ENCODE results near the gene TSEN34.
A peak's percentile ranks its signal among the peaks of the same experiment; 100 is the strongest.
"Not testable (repeated sequence)": the region's sequence is repeated elsewhere in the genome, so short reads cannot be mapped to it uniquely, and the experiment has no call there.

The TSEN34 gene

DNA sequence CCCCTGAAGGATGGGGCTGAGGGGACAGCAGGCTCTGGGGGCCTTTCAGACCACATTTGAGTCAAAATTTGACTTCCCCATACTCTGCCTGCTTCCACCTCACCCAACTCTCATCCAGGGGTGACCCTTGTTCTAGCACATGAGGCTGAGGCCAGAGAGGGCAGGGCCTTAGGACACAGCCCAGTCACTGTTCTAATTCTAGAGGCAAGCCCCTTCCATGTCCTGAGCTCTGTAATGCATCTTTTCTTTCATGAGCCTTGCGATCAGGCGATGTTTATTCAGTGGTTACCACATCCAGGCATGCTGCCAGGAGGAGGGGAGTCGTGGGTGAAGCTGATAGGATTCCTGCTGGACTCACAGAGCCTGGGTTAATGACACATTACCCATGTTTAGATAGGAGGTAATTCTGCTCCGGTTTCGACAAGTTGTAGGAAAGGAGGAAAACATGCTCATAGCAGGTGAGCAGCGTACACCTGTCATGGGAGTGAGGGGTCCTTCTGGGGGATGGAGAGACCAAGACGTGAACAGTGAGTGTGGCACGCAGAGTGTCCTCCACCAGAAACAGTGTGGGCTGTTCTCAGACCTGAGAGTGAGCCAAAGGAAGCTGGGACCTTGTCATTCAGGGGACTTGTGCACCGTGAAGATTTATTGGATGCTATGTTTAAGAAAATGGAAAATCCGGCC is 18.8 kb downstream of the TSEN34 start:
- DNase-seq, result peak; percentile 82

DNA sequence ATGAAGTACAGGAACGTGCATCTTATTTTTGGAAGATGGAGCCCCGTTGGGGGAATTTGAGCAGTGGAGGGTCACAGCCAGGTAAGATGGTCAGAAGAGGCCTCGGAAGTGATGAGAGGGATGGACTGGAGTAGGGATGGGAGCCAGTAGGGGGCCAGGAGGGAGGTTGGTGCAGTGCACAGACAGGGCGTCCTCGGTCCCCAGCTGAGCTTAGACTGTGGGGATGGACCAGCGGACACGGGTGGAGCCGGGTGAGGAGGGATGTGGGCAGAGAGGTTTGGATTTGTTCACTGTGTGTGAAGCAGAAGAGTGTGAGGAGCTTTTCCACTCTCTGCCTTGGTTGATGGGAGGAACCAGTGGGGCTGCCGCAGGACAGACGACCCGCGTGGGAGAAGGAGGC is 20.1 kb downstream of the TSEN34 start:
- no peak for DNase-seq

DNA sequence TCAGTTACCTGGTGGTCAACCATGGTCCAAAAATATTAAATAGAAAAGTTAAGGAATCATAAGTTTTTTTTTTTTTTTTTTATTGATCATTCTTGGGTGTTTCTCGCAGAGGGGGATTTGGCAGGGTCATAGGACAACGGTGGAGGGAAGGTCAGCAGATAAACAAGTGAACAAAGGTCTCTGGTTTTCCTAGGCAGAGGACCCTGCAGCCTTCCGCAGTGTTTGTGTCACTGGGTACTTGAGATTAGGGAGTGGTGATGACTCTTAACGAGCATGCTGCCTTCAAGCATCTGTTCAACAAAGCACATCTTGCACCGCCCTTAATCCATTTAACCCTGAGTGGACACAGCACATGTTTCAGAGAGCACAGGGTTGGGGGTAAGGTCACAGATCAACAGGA is 23.1 kb downstream of the TSEN34 start:
- DNase-seq, result not testable (repeated sequence)

DNA sequence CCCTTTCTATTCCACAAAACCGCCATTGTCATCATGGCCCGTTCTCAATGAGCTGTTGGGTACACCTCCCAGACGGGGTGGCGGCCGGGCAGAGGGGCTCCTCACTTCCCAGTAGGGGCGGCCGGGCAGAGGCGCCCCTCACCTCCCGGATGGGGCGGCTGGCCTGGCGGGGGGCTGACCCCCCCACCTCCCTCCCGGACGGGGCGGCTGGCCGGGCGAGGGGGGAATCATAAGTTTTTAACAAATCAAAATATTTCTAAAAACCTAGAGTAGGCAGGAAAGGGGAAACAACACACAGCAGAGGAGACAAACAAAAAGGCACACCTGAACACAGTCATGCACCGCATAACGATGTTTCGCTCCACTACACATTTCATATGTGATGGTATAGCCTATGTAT is 23.6 kb downstream of the TSEN34 start:
- not testable (repeated sequence) for DNase-seq

DNA sequence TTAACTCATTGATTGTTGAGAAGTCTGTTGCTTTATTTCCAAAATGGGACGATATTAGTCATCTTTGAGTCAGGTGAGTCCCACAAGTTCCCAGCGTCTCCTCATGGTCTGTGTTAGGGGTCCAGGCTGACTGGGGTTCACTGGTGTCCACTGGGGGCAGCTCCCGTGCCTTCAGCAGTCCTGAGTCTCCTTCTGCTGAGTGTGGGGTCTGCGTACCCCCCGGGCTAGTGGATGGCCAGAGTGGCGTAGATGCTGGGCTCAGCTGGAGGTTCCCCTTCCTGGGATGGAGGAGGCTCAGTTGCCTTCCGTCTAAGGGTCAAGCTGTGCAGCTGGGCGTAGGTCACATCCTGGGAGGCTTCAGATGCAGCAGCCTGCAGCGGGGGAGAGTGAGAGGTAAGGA is 25.8 kb downstream of the TSEN34 start:
- DNase-seq, result no peak

DNA sequence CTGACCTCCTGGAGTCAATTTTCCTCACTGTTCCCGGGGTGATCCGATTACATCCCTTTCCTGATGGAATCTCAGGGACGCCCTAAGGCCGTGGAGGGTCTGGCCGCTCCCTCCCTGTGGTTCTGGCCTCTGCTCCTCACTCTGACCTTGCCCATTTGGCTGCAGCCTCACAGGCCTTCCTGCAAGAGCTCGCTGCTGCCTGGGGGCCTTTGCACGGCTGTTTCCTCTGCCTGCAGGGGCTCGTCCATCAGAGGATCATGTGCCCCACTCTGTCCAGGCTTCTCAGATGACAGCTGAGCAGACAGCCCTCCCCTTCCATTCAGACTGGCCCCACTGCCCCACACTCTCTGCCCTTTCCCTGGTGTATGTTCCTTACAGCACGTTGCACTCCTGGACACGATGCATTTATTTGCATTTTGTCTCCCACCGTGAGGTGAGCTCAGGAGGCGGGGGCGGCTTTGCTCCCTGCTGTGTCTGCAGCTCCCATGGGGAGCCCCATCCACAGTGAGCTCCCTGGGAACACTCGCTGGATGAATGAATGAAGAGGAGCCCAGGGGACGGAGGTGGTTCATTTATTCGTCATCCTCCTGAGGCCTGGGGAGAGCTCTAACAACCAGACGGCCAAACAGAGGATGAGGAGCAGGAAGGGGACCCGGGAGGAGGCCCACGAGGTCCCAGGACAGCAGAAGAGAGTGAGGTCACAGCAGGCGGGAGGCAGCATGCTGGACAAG is 26.6 kb downstream of the TSEN34 start:
- not testable (repeated sequence) for DNase-seq

DNA sequence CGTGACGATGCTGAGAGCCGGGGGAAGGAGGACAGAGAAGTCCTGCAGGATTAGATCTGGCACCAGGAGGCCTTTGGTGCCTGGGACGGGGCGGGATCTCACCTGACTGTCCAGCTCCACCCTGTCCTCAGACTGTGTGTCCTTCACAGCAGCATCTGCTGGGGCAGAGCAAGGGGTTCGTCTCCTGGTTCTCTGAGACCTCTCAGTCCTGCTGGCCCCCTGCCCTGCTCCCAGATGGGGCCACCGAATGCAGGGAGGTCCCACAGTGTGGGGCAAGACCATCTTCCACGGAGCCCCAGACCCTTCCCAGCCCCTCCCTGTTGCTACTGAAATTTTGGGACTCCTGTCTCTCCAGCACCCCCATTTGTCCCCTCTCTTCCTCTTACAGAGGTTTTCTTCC is 27.2 kb downstream of the TSEN34 start:
- DNase-seq, result no peak

DNA sequence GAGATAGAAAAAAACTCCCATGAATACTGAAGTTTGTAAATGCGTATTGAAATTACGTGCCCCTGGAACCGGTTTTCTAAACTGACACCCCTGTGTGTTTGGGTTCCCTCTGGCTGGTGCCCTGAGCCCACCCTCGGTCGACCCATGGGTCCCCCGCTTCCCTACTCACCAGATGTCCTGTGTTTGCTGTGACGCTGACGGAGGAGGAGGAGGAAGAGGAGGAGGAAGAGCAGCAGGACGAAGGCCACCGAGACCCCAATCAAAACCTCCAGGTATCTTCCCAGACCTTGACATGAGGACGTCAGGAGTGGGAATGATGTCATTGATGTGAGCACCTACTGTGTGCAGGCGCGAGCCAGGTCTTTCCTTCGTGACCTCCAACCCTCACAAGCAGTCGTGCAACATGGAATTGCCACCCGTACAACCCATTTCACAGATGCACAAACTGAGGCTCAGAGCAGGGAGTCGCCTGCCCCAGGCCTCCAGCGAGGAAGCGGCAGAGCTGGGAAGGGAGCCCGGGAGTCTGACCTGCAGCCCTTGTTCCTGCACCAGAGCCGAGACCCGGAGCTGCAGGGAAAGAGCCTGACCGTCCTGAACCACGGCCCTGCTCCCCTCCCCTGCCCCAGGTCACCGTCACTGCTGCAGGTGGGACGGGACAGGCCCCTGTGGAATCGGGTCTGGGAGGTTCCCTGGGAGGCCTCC is 28.0 kb downstream of the TSEN34 start:
- no peak for DNase-seq

DNA sequence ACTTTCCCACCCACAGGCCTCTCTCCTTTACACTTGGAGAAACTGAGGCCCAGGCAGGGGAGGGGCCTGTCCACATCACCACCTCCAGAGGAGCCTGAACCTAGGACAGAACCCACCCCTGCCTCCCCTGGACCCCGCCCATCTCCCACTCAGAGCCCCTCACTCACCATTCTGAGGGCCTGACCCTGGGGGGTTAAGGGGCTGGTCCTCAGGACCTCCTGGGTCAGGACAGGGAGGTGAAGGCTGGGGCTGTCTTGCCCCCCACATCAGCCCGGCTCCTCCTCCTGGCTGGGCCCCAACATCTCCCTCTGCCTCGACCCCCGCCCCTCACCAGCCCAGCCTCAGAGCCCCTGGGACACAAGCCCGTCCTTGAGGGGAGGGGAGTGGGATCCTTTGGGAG is 28.6 kb downstream of the TSEN34 start:
- not testable (repeated sequence) for DNase-seq

DNA sequence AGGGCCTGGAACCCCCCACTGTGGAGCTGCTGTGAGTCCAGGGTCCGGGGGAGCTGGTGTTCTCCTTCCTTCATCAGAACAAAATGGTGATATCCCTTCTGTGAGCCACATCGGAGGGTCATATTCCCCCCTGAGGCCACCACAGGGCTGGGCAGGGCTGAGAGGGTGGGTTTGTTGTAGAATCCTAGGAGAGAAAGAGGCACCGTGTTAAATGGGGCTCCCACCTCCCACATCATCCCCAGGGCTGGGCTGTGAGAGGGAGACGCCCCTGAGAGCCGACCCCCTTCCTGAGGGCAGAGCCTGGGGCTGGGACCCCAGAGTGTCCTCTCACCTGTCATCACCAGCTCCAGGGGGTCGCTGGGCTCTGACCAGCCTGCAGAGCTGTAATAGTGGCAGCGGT is 30.8 kb downstream of the TSEN34 start:
- not testable (repeated sequence) for DNase-seq

DNA sequence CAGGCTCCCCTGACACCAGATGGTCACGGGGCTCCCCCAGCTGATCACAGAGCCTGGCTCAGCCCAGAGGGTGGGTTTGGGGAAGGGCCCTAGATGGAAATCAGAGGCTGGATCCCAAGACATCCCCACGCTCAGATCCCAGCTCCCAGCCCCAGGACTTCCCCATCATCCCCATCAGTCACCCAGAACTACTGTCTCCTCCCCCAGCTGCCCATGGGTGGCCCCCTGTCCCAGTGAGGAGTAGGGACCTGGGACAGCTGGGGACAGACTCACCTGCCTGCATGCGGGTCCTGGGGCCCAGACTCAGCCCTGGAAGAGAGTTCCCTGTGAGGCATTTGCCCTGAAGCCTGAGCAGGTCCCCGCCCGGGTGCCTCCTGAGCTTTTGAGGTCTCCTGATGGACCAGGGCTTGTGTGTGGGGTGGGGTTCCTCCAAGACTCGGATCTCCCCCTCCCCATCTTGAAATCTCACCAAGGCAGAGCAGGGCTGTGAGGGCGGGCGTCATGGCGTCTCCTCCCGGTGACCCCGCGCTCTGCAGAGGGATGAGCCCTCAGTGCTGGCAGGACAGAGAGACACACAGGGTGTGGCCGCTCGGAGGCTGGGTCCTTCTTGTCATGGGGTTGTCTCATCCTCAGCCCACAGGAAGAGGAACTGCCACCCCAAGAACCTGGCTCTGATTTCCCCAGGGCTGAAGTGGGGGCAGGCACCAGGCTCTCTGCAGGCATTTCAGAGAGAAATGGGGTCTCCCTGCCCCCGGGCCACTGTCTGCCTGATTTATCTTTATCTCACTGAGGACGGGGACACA is 31.6 kb downstream of the TSEN34 start, which contains the start of gene LILRB3:
TSS of gene LILRB3 (minus strand) at position 534 of the 803 bp plus-strand sequence. CDS start at position 503, 31 bp downstream.
- not testable (repeated sequence) for DNase-seq

DNA sequence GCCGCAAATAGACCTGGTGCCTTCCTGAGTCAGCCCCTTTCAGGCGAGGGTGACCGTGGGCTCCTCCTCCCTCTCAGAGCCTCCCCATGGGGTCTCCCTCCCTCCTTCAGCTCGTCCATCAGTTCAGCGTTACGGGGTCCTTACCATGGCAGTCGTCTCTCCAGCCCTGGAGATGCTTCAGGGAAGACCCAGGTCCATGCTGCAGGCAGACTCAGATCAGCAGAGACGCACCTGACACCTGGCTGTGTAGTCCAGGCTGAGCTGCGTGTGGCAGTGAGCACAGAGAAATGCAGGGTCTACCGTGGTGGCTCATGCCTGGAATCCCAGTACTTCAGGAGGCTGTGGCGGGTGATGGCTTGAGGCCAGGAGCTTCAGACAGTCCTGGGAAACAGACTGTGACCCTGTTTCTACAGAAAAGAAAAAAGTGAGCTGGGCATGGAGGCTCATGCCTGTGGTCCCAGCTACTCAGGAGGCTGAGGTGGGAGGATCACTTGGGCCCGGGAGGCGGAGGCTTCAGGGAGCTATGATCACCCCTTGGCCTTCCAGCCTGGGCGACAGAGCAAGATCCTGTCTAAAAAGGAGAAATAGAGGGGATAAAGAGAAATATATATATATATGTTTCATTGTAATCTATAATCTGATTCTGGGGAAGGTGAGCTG is 32.3 kb downstream of the TSEN34 start:
- not testable (repeated sequence) for DNase-seq

DNA sequence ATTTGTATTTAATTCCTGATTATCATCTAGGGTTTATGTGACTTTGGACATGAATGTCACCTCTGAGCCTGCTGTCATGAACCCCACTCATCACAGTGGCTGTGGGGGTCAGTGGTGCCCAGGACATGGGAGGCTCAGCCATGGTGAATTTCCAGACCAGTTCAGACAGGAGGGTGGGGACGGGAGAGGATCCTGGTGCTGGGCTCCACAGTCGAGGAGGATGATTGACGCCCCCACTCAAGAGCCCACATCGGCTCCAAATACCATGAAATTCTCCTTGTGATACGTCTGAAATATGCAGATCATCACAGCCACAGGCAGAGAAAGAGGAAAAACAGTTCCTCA is 32.8 kb downstream of the TSEN34 start:
- DNase-seq, result not testable (repeated sequence)

DNA sequence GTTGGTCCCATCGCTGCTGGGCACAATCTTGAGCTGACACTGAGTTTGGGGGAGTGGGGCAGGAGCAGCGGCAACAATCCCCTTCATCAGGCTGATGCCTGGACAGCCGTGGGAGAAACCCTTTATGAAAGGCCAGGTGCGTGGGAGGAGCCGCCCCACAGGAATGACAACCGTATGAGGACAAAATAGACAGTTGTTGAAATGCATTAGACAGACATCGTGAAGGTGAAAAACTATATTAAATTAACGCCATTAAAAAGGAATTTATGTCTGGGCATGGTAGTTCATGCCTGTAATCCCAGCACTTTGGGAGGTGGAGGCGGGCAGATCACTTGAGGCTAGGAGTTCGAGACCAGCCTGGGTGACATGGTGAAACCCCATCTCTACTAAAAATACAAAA is 33.5 kb downstream of the TSEN34 start:
- not testable (repeated sequence) for DNase-seq

DNA sequence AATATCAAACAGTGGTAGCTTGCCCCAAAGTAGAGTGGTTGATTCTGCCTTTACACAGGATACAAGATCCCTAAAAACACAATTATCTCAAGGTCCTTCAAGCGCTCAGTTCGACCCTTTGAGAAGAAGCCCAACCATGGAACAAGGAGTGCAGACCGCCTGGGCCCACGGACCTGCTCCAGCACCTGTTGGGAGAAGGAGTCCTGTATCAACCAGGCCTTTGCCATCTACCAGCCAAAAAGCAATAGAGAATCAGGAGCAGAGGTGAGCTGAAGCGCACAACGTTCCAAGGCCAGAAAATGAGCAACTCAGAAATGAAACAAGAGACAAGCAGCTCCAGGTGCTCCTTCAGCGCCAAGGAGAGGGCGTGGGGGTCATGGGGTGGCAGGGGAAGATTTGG is 38.0 kb downstream of the TSEN34 start:
- no peak for DNase-seq

DNA sequence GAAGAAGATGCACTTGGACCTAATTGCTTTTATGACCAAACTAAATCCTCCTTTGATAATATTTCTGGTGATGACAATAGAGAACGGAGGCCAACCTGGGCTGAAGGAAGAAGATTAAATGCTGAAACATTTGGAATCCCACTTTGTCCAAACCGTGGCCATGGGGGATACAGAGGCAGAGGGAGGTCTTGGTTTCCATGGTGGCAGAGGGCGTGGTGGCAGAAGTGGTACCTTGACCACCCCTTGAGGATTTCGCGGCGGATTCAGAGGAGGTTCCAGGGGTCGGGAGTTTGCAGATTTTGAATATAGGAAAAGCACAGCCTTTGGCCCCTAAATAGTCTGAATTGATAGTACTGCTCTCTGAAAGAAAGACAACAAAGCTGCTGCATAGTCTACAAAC is 38.9 kb downstream of the TSEN34 start:
- DNase-seq, result no peak

DNA sequence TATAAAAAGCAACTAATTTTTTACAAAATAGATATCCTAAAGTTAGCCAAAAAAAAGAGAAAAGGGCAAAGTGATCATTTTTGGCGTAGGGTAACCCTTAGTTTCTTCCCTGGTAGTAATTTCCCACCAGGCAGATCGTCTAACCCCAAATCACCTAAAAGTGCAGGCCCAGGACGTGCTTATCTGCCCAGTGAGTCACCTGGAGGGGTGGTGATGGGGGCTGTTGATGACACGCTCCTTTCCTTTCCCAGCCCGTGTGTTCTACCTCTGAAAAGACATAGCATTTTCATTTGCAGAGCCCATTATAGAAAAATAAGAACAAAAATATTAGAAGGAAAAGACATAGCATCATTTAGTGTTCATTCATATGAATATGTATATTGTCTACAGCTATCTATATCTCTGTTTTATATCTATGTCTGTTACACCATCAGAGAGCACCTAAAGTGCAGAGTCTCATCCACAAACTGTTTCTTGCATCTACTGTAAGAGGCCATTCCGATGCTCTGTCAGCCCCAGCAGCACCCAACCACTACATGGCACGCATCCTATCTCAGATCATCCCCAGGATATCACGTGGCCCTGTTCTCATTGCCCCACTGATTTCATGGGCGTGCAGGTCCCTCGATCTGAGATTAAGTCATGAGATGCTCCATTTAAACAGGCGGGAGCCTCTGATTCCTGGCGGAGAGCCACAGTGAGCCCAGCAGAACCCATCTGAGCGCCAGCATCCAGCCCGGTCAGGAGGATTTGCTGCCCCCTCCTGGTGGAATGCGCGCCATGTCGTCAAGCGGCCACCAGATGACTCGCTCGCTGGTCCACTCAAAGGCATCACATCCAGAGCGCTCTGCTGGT is 40.2 kb downstream of the TSEN34 start:
- DNase-seq, result no peak

DNA sequence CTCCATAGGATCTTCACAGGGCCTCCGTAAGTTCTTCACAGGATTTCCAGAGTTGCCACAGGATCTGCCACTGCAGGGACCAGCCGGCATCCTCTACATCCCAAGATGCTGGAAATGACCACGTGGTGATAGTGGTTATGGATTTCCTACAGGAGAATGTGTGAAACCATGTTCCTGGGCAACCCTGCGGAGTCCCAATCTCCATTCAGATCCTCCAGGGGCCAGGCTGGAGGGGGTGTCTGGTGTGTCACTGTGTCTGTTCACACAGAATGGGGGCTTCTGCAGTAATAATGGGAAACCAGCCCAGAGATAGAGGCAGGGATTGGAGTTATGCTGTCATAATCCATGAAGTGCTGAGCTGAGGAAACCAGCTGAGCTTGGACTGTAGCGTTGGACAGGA is 42.8 kb downstream of the TSEN34 start:
- no peak for DNase-seq

DNA sequence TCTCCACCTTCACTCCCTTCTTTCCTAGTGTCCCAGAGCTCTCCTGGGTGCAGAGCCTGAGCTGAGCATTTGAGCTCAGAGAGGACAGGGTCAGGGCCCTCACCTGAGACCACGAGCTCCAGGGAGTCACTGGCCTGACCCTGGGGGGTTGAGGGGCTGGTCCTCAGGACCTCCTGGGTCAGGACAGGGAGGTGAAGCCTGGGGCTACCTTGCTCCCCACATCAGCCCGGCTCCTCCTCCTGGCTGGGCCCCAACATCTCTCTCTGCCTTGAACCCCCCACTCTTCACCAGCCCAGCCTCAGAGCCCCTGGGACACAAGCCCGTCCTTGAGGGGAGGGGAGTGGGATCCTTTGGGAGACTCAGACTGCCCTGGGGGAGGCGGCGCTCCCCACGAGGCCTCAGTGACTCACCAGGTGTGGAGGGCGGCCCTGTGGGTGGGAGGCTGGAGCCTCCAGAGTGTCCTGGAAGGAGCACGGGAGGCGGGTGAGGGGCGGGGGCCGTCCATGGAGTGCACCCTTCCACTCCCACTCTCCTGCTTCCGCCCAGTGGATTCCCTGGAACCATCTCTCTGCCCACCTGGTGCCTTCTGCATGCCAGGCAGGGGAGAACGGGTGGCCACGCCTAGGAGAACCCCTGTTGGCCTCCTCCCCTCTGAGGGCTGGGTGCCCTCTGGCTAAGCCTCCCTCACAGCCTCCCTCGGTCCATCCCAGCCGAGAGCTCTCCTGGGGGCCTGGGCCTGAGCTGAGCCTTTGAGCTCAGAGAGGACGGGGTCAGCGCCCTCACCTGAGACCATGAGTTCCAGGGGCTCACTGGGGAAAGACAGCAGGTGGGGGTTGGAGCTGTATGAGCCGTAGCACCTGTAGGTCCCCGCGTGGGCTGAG is 48.6 kb downstream of the TSEN34 start:
- not testable (repeated sequence) for DNase-seq

Measured in left hindlimb (tissue), 1 donor.